ENCODE measurements around the gene SENP7.
A peak's percentile ranks its signal among the peaks of the same experiment; 100 is the strongest.

The SENP7 gene

GRCh38 chr3:101379658-101380376 is 133.2 kb downstream of the SENP7 start:
- no peak for DNase-seq
- Mint-ChIP-seq H3K36me3 (peaks cover 32% of the 10 kb centered on the region), H3K4me1 (peaks cover 30% of the 10 kb centered on the region), H3K27ac (peak overlapping the region; percentile 61), H3K4me3 (peak overlapping the region; percentile 43), H3K9me3 (no peaks in the 10 kb centered on the region), H3K27me3 (no peaks in the 10 kb centered on the region)
- CTCF ChIA-PET = no interaction called here

DNA sequence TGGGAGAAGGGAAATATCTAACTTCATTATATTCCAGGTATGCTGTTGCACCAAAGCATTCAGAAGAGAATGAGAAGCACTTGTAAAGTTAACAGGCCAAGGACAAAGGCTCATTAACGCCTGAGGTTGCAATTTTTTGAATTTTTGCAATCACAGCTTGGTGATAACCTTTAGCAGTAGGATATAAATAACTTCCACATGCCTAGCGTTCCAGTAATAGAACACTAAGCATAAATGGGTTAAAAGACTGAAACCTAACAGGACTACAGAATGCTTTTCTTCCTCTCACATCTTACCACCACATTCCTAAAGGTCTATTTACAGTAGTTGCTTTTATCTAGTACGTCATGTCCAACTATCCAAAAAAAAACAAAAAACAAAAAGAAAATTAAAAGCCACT is 135.2 kb downstream of the SENP7 start:
- Mint-ChIP-seq H3K4me3 (no peak overlapping the region), H3K27me3 (no peaks in the 10 kb centered on the region), H3K36me3 (peaks cover 29% of the 10 kb centered on the region), H3K9me3 (no peaks in the 10 kb centered on the region), H3K27ac (no peak overlapping the region), H3K4me1 (peaks cover 34% of the 10 kb centered on the region)
- CTCF ChIA-PET = no interaction called here
- DNase-seq = no peak

DNA sequence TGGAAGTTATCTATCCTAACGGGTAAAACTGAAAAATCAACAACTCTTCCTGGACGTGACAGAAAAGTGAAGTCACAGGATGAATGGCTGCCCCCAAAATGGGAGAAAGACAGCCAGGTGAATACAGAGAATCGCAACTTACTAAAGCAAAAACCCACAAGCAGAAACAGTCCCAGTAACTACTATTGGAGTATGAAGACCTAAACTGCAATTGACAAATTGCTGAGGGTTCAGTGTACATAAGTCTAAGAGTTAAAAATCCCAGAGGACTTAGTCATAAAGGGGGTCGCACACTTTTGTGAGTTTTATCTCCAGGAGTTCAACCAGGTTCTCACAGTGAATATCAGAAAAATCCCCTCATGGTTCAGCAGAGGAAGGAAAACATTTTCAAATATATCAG is 135.8 kb downstream of the SENP7 start:
- peaks cover 34% of the 10 kb centered on the region for H3K4me1 Mint-ChIP-seq
- H3K27me3 Mint-ChIP-seq = no peaks in the 10 kb centered on the region
- no peak for DNase-seq
- peaks cover 29% of the 10 kb centered on the region for H3K36me3 Mint-ChIP-seq
- no peak overlapping the region for H3K27ac Mint-ChIP-seq
- H3K9me3 Mint-ChIP-seq = no peaks in the 10 kb centered on the region
- H3K4me3 Mint-ChIP-seq = no peak overlapping the region
- CTCF ChIA-PET = no interaction called here

DNA sequence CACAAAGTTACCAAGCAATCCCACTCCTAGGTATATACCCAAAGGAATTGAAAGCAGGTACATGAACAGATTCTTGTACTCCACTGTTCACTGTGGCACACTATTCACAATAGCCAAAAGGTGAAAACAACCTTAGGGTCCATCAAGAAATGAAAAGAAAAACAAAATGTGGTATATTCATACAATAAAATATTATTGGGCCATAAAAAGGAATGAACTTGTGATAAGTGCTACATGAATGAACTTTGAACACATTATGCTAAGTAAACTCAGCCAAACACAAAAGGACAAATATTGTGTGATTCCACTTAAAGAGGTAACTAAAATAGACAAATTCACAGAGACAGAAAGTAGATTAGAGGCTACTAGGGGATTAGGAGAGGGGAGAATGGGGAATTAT is 137.4 kb downstream of the SENP7 start:
- DNase-seq = no peak
- Mint-ChIP-seq H3K9me3 (no peaks in the 10 kb centered on the region), H3K4me1 (peaks cover 29% of the 10 kb centered on the region), H3K4me3 (no peak overlapping the region), H3K36me3 (peaks cover 33% of the 10 kb centered on the region), H3K27me3 (no peaks in the 10 kb centered on the region), H3K27ac (no peak overlapping the region)
- CTCF ChIA-PET = no interaction called here

DNA sequence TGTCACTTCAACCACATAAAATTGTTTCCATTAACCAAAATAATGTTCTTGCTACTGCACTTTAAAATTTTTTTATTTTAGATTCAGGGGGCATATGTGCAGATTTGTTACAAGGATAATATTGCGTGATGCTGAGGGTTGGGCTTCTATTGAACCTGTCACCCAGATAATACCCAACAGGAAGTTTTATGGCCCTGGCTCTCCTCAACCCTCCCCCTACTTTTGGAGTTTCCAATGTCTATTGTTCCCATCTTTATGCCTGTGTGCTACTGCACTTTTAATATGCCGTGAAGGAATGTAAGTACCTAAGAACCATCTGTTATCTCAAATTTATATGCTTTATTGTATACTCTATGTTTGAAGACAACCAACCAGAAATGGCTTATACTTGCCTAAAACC is 150.6 kb downstream of the SENP7 start:
- H3K27ac Mint-ChIP-seq = no peak overlapping the region
- H3K4me3 Mint-ChIP-seq = no peak overlapping the region
- no peak for DNase-seq
- H3K36me3 Mint-ChIP-seq = peaks cover 63% of the 10 kb centered on the region
- peaks cover 12% of the 10 kb centered on the region for H3K9me3 Mint-ChIP-seq
- no peaks in the 10 kb centered on the region for H3K4me1 Mint-ChIP-seq
- CTCF ChIA-PET = no interaction called here
- H3K27me3 Mint-ChIP-seq = no peaks in the 10 kb centered on the region

GRCh38 chr3:101351829-101352228 is 161.2 kb downstream of the SENP7 start:
- CTCF ChIA-PET = no interaction called here
- H3K4me3 Mint-ChIP-seq = no peak overlapping the region
- H3K4me1 Mint-ChIP-seq = no peaks in the 10 kb centered on the region
- no peak for DNase-seq
- H3K9me3 Mint-ChIP-seq = no peaks in the 10 kb centered on the region
- no peak overlapping the region for H3K27ac Mint-ChIP-seq
- H3K27me3 Mint-ChIP-seq = no peaks in the 10 kb centered on the region
- peaks cover 22% of the 10 kb centered on the region for H3K36me3 Mint-ChIP-seq

- H3K9me3 Mint-ChIP-seq = no peaks in the 10 kb centered on the region
- no peak overlapping the region for H3K4me3 Mint-ChIP-seq
- no peaks in the 10 kb centered on the region for H3K27me3 Mint-ChIP-seq
- CTCF ChIA-PET = no interaction called here
- H3K36me3 Mint-ChIP-seq = peaks cover 39% of the 10 kb centered on the region
- H3K4me1 Mint-ChIP-seq = no peaks in the 10 kb centered on the region
- no peak for DNase-seq
- no peak overlapping the region for H3K27ac Mint-ChIP-seq
Observed at GRCh38 chr3:101340591-101340990, 172.4 kb downstream of the SENP7 start.

DNA sequence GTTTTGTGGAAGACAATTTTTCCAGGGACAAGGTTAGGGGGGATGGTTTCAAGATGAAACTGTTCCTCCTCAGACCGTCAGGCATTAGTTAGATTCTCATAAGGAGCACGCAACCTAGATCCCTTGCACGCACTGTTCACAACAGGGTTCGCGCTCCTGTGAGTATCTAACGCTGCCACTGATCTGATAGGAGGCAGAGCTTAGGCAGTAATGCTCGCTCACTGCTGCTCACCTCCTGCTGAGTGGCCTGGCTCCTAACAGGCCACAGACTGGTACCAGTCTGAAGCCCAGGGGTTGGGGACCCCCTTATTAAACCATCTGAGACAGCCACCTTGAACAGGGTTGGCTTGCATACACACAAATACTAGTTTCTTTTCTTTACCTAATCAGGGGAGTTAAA is 179.1 kb downstream of the SENP7 start:
- DNase-seq = no peak
- H3K4me1 Mint-ChIP-seq = no peaks in the 10 kb centered on the region
- H3K4me3 Mint-ChIP-seq = no peak overlapping the region
- H3K36me3 Mint-ChIP-seq = peaks cover 24% of the 10 kb centered on the region
- H3K27me3 Mint-ChIP-seq = no peaks in the 10 kb centered on the region
- no peak overlapping the region for H3K27ac Mint-ChIP-seq
- H3K9me3 Mint-ChIP-seq = no peaks in the 10 kb centered on the region
- CTCF ChIA-PET = no interaction called here

- peaks cover 29% of the 10 kb centered on the region for H3K36me3 Mint-ChIP-seq
- DNase-seq = no peak
- CTCF ChIA-PET = no interaction called here
- H3K27ac Mint-ChIP-seq = no peak overlapping the region
- no peaks in the 10 kb centered on the region for H3K27me3 Mint-ChIP-seq
- H3K4me1 Mint-ChIP-seq = no peaks in the 10 kb centered on the region
- no peak overlapping the region for H3K4me3 Mint-ChIP-seq
- no peaks in the 10 kb centered on the region for H3K9me3 Mint-ChIP-seq
Observed at GRCh38 chr3:101329016-101329673, 183.9 kb downstream of the SENP7 start.

DNA sequence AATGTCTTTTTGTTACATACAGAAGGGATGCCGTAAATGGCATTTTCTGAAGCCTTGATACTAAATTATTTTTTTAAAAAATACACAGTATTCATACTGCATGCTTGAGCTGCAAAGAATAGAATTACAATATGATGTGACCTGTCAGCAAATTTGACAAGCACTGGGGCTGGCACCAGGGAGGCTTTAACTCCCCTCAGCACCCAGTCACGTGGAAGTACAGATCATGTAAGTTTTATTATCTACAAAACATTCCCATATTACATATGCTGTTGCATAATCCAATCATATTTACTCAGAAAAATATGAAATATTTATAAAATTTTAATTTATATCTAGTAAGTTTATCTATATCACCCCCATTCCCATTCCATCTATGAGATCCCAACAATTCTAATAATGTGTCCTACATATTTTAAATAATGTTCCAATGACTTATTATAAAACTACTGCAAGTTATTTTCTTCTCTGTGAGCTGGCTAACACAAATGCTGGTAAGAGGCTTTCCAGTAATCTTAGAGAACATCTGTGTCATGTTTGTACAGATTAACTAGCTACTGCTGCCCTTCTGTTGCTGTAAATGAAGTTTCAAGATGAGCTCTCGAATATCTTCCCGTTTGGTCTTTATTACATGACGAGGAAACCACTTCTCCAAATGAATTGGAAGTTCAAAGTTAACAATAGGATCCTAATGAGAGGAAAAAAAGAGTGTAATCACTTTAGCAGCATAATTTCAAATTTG is 187.4 kb downstream of the SENP7 start:
- peaks cover 25% of the 10 kb centered on the region for H3K36me3 Mint-ChIP-seq
- H3K27me3 Mint-ChIP-seq = no peaks in the 10 kb centered on the region
- DNase-seq = no peak
- H3K27ac Mint-ChIP-seq = no peak overlapping the region
- no peaks in the 10 kb centered on the region for H3K9me3 Mint-ChIP-seq
- no peak overlapping the region for H3K4me3 Mint-ChIP-seq
- CTCF ChIA-PET = no interaction called here
- no peaks in the 10 kb centered on the region for H3K4me1 Mint-ChIP-seq

DNA sequence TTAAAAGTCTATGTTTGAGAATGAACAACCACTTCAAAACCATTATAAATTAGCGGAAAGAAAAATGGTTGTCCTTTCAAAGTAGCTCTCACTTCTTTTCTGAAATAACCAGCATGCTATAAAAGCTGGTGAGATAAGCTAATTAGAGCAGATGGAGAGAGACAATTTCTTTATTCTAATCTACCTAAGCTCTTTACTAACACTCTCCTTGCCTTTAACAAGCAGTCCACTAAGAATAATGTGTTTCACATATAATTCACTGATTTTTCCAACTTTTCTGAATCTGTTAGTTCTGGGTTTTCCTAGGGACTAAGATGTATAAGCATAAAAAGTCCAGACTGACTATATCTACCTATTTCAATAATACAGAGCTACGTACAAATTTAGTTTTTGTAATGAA is 192.5 kb downstream of the SENP7 start, which contains the start of gene IMPG2:
Gene IMPG2 (minus strand): TSS at position 101 of the 400 bp plus-strand sequence. CDS start 203 bp downstream, outside the sequence.
- H3K9me3 Mint-ChIP-seq = no peaks in the 10 kb centered on the region

GRCh38 chr3:101319531-101319930 is 193.5 kb downstream of the SENP7 start:
- no peak for DNase-seq
- H3K36me3 Mint-ChIP-seq = no peaks in the 10 kb centered on the region
- no peak overlapping the region for H3K27ac Mint-ChIP-seq
- no peak overlapping the region for H3K4me3 Mint-ChIP-seq
- CTCF ChIA-PET = no interaction called here
- H3K4me1 Mint-ChIP-seq = no peaks in the 10 kb centered on the region
- H3K9me3 Mint-ChIP-seq = no peaks in the 10 kb centered on the region
- no peaks in the 10 kb centered on the region for H3K27me3 Mint-ChIP-seq

More for the DNA sequence above, 192.5 kb downstream of the SENP7 start, which contains the start of gene IMPG2:
- Mint-ChIP-seq H3K4me3 (no peak within 1 kb of the TSS), H3K4me1 (no peaks in the 10 kb centered on the region), H3K36me3 (no peaks in the 10 kb centered on the region), H3K27ac (no peak within 1 kb of the TSS), H3K27me3 (no peaks in the 10 kb centered on the region)
- CTCF ChIA-PET = no interaction called here
- DNase-seq = no peak

DNA sequence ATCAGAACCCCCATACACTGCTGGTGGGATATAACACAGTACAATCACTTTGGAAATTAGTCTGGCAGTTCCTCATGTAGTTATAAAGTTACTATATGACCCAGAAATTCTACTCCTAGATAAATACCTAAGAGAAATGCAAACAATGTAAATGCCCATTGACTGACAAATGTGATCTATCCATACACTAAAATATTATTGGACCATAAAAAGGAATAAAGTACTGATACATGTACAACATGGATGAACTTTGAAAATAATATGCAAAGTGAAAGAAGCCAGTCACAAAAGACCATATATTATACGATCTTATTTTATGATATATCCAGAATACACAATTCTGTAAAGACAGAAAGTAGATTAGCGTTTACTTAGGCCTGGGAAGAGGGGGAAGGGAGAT is 200.5 kb downstream of the SENP7 start:
- no peak overlapping the region for H3K4me3 Mint-ChIP-seq
- H3K4me1 Mint-ChIP-seq = no peaks in the 10 kb centered on the region
- H3K27ac Mint-ChIP-seq = no peak overlapping the region
- CTCF ChIA-PET = no interaction called here
- peaks cover 21% of the 10 kb centered on the region for H3K9me3 Mint-ChIP-seq
- H3K27me3 Mint-ChIP-seq = no peaks in the 10 kb centered on the region
- peaks cover 18% of the 10 kb centered on the region for H3K36me3 Mint-ChIP-seq
- DNase-seq = no peak

- CTCF ChIA-PET = no interaction called here
- Mint-ChIP-seq H3K9me3 (peaks cover 25% of the 10 kb centered on the region), H3K4me1 (no peaks in the 10 kb centered on the region), H3K36me3 (peaks cover 19% of the 10 kb centered on the region), H3K4me3 (no peak overlapping the region), H3K27ac (no peak overlapping the region), H3K27me3 (no peaks in the 10 kb centered on the region)
- no peak for DNase-seq
Observed at GRCh38 chr3:101311676-101312075, 201.3 kb downstream of the SENP7 start.

DNA sequence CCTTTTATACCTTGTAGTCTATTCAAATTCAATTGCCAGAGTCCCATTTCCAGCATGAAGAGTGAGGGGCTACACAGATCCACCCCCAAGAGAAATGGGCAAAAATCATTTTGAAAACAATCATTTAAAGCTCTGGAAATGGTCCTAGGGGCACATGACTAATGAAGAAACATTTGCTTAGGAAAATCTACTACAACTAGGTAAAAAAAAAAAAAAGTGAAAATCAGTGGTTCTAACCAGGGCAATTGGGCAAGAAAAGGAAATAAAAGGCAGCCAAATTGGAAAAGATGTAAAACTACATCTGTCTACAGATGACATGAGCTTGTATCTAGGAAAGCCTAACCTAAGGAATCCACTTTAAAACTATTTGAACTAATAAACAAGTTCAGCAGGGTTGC is 202.0 kb downstream of the SENP7 start:
- H3K4me1 Mint-ChIP-seq = no peaks in the 10 kb centered on the region
- H3K4me3 Mint-ChIP-seq = no peak overlapping the region
- DNase-seq = no peak
- H3K36me3 Mint-ChIP-seq = peaks cover 19% of the 10 kb centered on the region
- H3K27me3 Mint-ChIP-seq = no peaks in the 10 kb centered on the region
- peaks cover 27% of the 10 kb centered on the region for H3K9me3 Mint-ChIP-seq
- CTCF ChIA-PET = no interaction called here
- no peak overlapping the region for H3K27ac Mint-ChIP-seq
